ENCODE data around the gene GCNA. TPM values are rescaled to one million over a fixed set of nuclear protein-coding genes. Genes with fewer than 3 reads are reported as not detected.

Gene GCNA
- total and polyA plus RNA-seq, 10 of the 15 experiments (the other 5 are each of a cell fraction or from before 2014, with no cell fraction given): 0.37 to 1.6 (median 0.90) TPM

GRCh38 chrX:71618787-71619186, 40.5 kb downstream of the GCNA start:
- 84% methylated on average over 3 of the region's 3 CpGs for WGBS (ENCODE audit: insufficient coverage, insufficient replicate concordance, low lambda C conversion rate, missing lambda C conversion rate)
- H4K20me1 ChIP-seq (ENCODE audit: control insufficient read depth, insufficient read depth): no peaks in the 10 kb centered on the region

More at GRCh38 chrX:71618787-71619186, 40.5 kb downstream of the GCNA start:
- TF ChIP-seq FOXM1 (IDR thresholded peaks at IDR 0.05; ENCODE audit: low read depth, low read length): no peak
- TF ChIP-seq RB1 (IDR thresholded peaks at IDR 0.05; ENCODE audit: borderline replicate concordance): no peak
- TF ChIP-seq ASH2L (IDR thresholded peaks at IDR 0.05; ENCODE audit: borderline replicate concordance, low read depth): no peak
- peak; percentile 68 for TF ChIP-seq SMARCA5 (IDR thresholded peaks at IDR 0.05)
- no peak for TF ChIP-seq MEF2A (IDR thresholded peaks at IDR 0.05; ENCODE audit: insufficient read depth, low read depth, low read length)
- 0 out of 2 replicates have a peak, but pooled peaks have one; percentile 8 for TF ChIP-seq POLR2AphosphoS5 (IDR thresholded peaks at IDR 0.05; ENCODE audit: low read length)
- 0 out of 2 replicates have a peak, but pooled peaks have one; percentile 1 for TF ChIP-seq NKRF (conservative IDR thresholded peaks at IDR 0.05)
- no peak for TF ChIP-seq SMAD1 (IDR thresholded peaks at IDR 0.05; ENCODE audit: low read depth, partially characterized antibody)
- Histone ChIP-seq H3K9me3 (replicated peaks; ENCODE audit: control insufficient read depth, insufficient read depth, low read length) (no peaks in the 10 kb centered on the region; the same call in 1 of the 3 replicates), H3K36me3 (ENCODE audit: control insufficient read depth in 2 of 2, insufficient read depth in 2 of 2, low read length in 1 of 2) (peaks cover 0 to 3% of the 10 kb centered on the region in 2 experiments; a peak in 2 of 4 replicates), H3K9ac (ENCODE audit: control insufficient read depth, insufficient read depth, low read length) (peak overlapping the region; percentile 65), H3K4me1 (ENCODE audit: control insufficient read depth, insufficient read depth, low read length) (peaks cover 44% of the 10 kb centered on the region), H3K4me3 (no peak overlapping the region; the same call in 1 of the 2 replicates), H2AFZ (ENCODE audit: control insufficient read depth, low read depth, low read length) (no peak overlapping the region), H3K79me2 (ENCODE audit: control insufficient read depth, insufficient read depth, low read length) (peaks cover 22% of the 10 kb centered on the region), H3K27me3 (replicated peaks in 1 of 2; ENCODE audit: control insufficient read depth in 2 of 2, insufficient read depth in 2 of 2, low read length in 1 of 2) (no peaks in the 10 kb centered on the region), H3K27ac (ENCODE audit: control insufficient read depth, insufficient read depth) (peak overlapping the region; percentile 90), H3K4me2 (ENCODE audit: control insufficient read depth, insufficient read depth) (peak overlapping the region; percentile 80)
- no peak for FAIRE-seq
- ChIA-PET POLR2A (interaction anchor here (1.5 to 2.4 kb wide), 4 partner anchors 11 to 85 kb away, joined by 4 to 10 read pairs (median 8); no protein-coding TSS in a partner anchor), SMC1A (ENCODE audit: uncharacterized antibody, unreplicated experiment) (interaction anchor here (0.6 to 9.3 kb wide), 11 partner anchors 11 to 104 kb away, joined by 3 to 119 read pairs (median 4); partner anchors contain the start of gene OGT), RAD21 (ENCODE audit: unreplicated experiment) (interaction anchor here (0.6 to 3.8 kb wide), 11 partner anchors 15 to 88 kb away, joined by 3 to 24 read pairs (median 9); no protein-coding TSS in a partner anchor), CTCF (interaction anchor here (0.7 to 3.4 kb wide), 10 partner anchors 8 to 106 kb away, joined by 3 to 24 read pairs (median 4); no protein-coding TSS in a partner anchor)
- DNase-seq (ENCODE audit: low read depth, low spot score): no peak
- in situ Hi-C loops (cut with MboI): loop anchor here (5.0 kb wide), 1 partner anchor 34 kb away; no protein-coding TSS in a partner anchor
- intact Hi-C loops (cut with micrococcal nuclease; ENCODE audit: unreplicated experiment): loop anchor here (1.0 to 5.0 kb wide), 3 partner anchors 15 to 76 kb away; no protein-coding TSS in a partner anchor
- BruUV-seq (replicated peaks): TSS peak; percentile 78
- no peak for ATAC-seq
